ENCODE results near the gene ARMH3. TPM values are rescaled to one million over a fixed set of nuclear protein-coding genes. Genes with fewer than 3 reads are reported as not detected.

ARMH3 gene
- total RNA-seq, 1 experiment from 2014 or later = 17.1 TPM

DNA sequence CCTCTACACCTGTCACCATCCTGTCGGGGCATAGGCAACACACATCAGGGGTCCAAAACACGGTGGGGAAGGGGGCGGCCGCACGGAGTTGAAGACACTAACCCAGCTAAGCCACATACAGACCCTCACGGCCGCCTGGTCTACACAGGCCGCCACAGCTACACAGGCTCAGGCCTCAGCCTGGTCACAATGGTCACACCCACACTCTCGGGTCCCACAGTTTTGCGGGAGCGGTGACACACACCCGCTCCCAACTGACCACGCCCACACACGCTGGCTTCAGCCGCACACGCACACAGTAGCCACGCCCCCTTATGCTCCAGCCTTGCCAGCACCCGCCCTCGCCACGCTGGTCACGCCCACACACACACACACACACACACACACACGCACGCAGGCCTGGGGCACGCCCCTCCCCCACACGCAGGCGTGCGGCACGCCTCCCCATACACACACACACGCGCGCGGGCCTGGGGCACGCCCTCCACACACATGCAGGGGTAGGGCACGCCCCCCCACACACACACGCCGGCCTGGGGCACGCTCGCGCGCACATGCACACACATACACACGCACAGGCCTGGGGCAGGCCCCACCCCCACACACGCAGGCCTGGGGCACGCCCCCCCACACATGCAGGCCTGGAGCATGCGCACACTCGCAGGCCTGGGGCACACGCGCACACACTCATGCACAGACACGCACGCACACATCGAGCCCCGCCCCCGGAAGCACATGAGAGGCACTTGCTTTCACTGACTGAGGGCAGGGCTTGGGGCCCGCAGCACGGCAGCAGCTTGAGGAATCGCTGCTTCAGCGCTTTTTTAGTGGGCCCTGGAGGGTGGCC is 225.4 kb downstream of the ARMH3 start (continued):
- TF ChIP-seq, protein P1, sequence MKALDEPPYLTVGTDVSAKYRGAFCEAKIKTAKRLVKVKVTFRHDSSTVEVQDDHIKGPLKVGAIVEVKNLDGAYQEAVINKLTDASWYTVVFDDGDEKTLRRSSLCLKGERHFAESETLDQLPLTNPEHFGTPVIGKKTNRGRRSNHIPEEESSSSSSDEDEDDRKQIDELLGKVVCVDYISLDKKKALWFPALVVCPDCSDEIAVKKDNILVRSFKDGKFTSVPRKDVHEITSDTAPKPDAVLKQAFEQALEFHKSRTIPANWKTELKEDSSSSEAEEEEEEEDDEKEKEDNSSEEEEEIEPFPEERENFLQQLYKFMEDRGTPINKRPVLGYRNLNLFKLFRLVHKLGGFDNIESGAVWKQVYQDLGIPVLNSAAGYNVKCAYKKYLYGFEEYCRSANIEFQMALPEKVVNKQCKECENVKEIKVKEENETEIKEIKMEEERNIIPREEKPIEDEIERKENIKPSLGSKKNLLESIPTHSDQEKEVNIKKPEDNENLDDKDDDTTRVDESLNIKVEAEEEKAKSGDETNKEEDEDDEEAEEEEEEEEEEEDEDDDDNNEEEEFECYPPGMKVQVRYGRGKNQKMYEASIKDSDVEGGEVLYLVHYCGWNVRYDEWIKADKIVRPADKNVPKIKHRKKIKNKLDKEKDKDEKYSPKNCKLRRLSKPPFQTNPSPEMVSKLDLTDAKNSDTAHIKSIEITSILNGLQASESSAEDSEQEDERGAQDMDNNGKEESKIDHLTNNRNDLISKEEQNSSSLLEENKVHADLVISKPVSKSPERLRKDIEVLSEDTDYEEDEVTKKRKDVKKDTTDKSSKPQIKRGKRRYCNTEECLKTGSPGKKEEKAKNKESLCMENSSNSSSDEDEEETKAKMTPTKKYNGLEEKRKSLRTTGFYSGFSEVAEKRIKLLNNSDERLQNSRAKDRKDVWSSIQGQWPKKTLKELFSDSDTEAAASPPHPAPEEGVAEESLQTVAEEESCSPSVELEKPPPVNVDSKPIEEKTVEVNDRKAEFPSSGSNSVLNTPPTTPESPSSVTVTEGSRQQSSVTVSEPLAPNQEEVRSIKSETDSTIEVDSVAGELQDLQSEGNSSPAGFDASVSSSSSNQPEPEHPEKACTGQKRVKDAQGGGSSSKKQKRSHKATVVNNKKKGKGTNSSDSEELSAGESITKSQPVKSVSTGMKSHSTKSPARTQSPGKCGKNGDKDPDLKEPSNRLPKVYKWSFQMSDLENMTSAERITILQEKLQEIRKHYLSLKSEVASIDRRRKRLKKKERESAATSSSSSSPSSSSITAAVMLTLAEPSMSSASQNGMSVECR (CRISPR knock-in tag; IDR thresholded peaks at IDR 0.05; ENCODE audit: borderline replicate concordance) = peak; percentile 89
- TF ChIP-seq NR3C1 (CRISPR knock-in tag; conservative IDR thresholded peaks at IDR 0.05; ENCODE audit: low read depth) = no peak
- TF ChIP-seq FOXK1 (CRISPR knock-in tag; IDR thresholded peaks at IDR 0.05) = 0 out of 2 replicates have a peak, but pooled peaks have one; percentile 14
- no peak for TF ChIP-seq NFYB (CRISPR knock-in tag; conservative IDR thresholded peaks at IDR 0.05; ENCODE audit: low read depth)
- TF ChIP-seq, protein P2, sequence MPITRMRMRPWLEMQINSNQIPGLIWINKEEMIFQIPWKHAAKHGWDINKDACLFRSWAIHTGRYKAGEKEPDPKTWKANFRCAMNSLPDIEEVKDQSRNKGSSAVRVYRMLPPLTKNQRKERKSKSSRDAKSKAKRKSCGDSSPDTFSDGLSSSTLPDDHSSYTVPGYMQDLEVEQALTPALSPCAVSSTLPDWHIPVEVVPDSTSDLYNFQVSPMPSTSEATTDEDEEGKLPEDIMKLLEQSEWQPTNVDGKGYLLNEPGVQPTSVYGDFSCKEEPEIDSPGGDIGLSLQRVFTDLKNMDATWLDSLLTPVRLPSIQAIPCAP (CRISPR knock-in tag; IDR thresholded peaks at IDR 0.05) = no peak
- TF ChIP-seq ZNF416 (CRISPR knock-in tag; IDR thresholded peaks at IDR 0.05) = no peak
- TF ChIP-seq ESRRA (CRISPR knock-in tag; IDR thresholded peaks at IDR 0.05; ENCODE audit: borderline replicate concordance) = no peak
- TF ChIP-seq TEAD1 (CRISPR knock-in tag; IDR thresholded peaks at IDR 0.05) = peak; percentile 86
- TF ChIP-seq ETV6 (CRISPR knock-in tag; IDR thresholded peaks at IDR 0.05) = 0 out of 2 replicates have a peak, but pooled peaks have one; percentile 37
- TF ChIP-seq, protein P3, sequence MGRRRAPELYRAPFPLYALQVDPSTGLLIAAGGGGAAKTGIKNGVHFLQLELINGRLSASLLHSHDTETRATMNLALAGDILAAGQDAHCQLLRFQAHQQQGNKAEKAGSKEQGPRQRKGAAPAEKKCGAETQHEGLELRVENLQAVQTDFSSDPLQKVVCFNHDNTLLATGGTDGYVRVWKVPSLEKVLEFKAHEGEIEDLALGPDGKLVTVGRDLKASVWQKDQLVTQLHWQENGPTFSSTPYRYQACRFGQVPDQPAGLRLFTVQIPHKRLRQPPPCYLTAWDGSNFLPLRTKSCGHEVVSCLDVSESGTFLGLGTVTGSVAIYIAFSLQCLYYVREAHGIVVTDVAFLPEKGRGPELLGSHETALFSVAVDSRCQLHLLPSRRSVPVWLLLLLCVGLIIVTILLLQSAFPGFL (CRISPR knock-in tag; IDR thresholded peaks at IDR 0.05; ENCODE audit: borderline replicate concordance) = no peak
- no peak for TF ChIP-seq KAT7 (CRISPR knock-in tag; IDR thresholded peaks at IDR 0.05; ENCODE audit: borderline replicate concordance)
- TF ChIP-seq ZNF138 (CRISPR knock-in tag; conservative IDR thresholded peaks at IDR 0.05) = no peak
- TF ChIP-seq CREB1 (CRISPR knock-in tag; IDR thresholded peaks at IDR 0.05) = 0 out of 2 replicates have a peak, but pooled peaks have one; percentile 68
- TF ChIP-seq SMAD3 (CRISPR knock-in tag; IDR thresholded peaks at IDR 0.05; ENCODE audit: borderline replicate concordance) = no peak
- no peak for TF ChIP-seq TP53 (CRISPR knock-in tag; IDR thresholded peaks at IDR 0.05)
- TF ChIP-seq, protein P4, sequence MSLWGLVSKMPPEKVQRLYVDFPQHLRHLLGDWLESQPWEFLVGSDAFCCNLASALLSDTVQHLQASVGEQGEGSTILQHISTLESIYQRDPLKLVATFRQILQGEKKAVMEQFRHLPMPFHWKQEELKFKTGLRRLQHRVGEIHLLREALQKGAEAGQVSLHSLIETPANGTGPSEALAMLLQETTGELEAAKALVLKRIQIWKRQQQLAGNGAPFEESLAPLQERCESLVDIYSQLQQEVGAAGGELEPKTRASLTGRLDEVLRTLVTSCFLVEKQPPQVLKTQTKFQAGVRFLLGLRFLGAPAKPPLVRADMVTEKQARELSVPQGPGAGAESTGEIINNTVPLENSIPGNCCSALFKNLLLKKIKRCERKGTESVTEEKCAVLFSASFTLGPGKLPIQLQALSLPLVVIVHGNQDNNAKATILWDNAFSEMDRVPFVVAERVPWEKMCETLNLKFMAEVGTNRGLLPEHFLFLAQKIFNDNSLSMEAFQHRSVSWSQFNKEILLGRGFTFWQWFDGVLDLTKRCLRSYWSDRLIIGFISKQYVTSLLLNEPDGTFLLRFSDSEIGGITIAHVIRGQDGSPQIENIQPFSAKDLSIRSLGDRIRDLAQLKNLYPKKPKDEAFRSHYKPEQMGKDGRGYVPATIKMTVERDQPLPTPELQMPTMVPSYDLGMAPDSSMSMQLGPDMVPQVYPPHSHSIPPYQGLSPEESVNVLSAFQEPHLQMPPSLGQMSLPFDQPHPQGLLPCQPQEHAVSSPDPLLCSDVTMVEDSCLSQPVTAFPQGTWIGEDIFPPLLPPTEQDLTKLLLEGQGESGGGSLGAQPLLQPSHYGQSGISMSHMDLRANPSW (CRISPR knock-in tag; conservative IDR thresholded peaks at IDR 0.05; ENCODE audit: low read depth) = no peak
- peak; percentile 87 for TF ChIP-seq FOXP1 (CRISPR knock-in tag; IDR thresholded peaks at IDR 0.05; ENCODE audit: borderline replicate concordance)
- TF ChIP-seq, protein P5, sequence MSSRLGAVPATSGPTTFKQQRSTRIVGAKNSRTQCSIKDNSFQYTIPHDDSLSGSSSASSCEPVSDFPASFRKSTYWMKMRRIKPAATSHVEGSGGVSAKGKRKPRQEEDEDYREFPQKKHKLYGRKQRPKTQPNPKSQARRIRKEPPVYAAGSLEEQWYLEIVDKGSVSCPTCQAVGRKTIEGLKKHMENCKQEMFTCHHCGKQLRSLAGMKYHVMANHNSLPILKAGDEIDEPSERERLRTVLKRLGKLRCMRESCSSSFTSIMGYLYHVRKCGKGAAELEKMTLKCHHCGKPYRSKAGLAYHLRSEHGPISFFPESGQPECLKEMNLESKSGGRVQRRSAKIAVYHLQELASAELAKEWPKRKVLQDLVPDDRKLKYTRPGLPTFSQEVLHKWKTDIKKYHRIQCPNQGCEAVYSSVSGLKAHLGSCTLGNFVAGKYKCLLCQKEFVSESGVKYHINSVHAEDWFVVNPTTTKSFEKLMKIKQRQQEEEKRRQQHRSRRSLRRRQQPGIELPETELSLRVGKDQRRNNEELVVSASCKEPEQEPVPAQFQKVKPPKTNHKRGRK (CRISPR knock-in tag; IDR thresholded peaks at IDR 0.05; ENCODE audit: borderline replicate concordance) = no peak
- TF ChIP-seq ZNF423 (CRISPR knock-in tag; IDR thresholded peaks at IDR 0.05) = no peak
- TF ChIP-seq NR2C2 (CRISPR knock-in tag; IDR thresholded peaks at IDR 0.05) = 0 out of 2 replicates have a peak, but pooled peaks have one; percentile 13
- TF ChIP-seq, protein P6, sequence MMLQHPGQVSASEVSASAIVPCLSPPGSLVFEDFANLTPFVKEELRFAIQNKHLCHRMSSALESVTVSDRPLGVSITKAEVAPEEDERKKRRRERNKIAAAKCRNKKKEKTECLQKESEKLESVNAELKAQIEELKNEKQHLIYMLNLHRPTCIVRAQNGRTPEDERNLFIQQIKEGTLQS (CRISPR knock-in tag; conservative IDR thresholded peaks at IDR 0.05) = no peak
- TF ChIP-seq, protein P7, sequence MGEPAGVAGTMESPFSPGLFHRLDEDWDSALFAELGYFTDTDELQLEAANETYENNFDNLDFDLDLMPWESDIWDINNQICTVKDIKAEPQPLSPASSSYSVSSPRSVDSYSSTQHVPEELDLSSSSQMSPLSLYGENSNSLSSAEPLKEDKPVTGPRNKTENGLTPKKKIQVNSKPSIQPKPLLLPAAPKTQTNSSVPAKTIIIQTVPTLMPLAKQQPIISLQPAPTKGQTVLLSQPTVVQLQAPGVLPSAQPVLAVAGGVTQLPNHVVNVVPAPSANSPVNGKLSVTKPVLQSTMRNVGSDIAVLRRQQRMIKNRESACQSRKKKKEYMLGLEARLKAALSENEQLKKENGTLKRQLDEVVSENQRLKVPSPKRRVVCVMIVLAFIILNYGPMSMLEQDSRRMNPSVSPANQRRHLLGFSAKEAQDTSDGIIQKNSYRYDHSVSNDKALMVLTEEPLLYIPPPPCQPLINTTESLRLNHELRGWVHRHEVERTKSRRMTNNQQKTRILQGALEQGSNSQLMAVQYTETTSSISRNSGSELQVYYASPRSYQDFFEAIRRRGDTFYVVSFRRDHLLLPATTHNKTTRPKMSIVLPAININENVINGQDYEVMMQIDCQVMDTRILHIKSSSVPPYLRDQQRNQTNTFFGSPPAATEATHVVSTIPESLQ (CRISPR knock-in tag; IDR thresholded peaks at IDR 0.05) = no peak
- TF ChIP-seq, protein P8, sequence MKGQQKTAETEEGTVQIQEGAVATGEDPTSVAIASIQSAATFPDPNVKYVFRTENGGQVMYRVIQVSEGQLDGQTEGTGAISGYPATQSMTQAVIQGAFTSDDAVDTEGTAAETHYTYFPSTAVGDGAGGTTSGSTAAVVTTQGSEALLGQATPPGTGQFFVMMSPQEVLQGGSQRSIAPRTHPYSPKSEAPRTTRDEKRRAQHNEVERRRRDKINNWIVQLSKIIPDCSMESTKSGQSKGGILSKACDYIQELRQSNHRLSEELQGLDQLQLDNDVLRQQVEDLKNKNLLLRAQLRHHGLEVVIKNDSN (CRISPR knock-in tag; IDR thresholded peaks at IDR 0.05) = peak; percentile 52; the same call in 1 of the 2 replicates
- no peak for TF ChIP-seq EMX1 (CRISPR knock-in tag; IDR thresholded peaks at IDR 0.05)
- no peak for TF ChIP-seq TCF7 (CRISPR knock-in tag; IDR thresholded peaks at IDR 0.05; ENCODE audit: low read depth)
